Measurements from ENCODE around the gene WDR72.

DNA sequence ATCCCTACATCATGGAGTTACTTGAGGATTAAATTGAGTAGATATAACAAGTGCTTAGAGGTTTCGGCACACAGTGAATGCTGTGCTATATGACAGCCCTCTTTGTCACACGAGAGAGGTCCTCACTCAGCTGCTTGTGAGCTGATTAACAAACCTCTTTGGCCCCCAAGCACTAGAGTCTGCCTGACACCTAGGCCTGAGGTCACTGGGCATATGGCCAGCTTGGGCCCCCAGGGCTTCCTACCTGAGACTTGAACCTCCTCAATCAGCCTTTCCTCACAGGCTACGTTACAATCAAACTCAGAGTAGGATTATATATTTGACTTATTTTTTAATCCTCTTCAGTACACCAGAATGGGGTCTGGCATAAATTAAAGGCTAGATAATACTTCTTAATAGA is 88.8 kb downstream of the WDR72 start:
- TF ChIP-seq POLR2A (IDR thresholded peaks at IDR 0.05) = no peak
- TF ChIP-seq, protein P1, sequence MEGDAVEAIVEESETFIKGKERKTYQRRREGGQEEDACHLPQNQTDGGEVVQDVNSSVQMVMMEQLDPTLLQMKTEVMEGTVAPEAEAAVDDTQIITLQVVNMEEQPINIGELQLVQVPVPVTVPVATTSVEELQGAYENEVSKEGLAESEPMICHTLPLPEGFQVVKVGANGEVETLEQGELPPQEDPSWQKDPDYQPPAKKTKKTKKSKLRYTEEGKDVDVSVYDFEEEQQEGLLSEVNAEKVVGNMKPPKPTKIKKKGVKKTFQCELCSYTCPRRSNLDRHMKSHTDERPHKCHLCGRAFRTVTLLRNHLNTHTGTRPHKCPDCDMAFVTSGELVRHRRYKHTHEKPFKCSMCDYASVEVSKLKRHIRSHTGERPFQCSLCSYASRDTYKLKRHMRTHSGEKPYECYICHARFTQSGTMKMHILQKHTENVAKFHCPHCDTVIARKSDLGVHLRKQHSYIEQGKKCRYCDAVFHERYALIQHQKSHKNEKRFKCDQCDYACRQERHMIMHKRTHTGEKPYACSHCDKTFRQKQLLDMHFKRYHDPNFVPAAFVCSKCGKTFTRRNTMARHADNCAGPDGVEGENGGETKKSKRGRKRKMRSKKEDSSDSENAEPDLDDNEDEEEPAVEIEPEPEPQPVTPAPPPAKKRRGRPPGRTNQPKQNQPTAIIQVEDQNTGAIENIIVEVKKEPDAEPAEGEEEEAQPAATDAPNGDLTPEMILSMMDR (IDR thresholded peaks at IDR 0.05) = no peak
